Upper lobe of left lung (tissue), 6 donors: ENCODE data around the gene BEND6. TPM values are rescaled to one million over a fixed set of nuclear protein-coding genes. Genes with fewer than 3 reads are reported as not detected.

Experiments
- ATAC-seq, 2 donors: fragments of 200-7000 bp; cut with Tn5 transposase; one replicate each; pipeline ENCODE4 v1.9.1; 2022; ENCODE audit warnings: mild to moderate bottlenecking in 2 of 2, moderate library complexity in 2 of 2; ENCODE audit not compliant: low FRiP score in 2 of 2
- DNase-seq, 2 donors: peaks; one replicate each; pipeline ENCODE4 v3.0.0-alpha.2; 2019 to 2020
- H3K27ac ChIP-seq, 4 donors: fragments of 200-600 bp; sonication (generic); one replicate each; pipeline ENCODE4 v1.5.1; 2016 to 2019
- H3K27me3 ChIP-seq, 4 donors: fragments of 200-600 bp; sonication (generic); one replicate each; pipeline ENCODE4 v1.5.1; 2017 to 2019
- H3K36me3 ChIP-seq, 4 donors: fragments of 200-600 bp; sonication (generic); one replicate each; pipeline ENCODE4 v1.5.1; 2016 to 2019
- H3K4me1 ChIP-seq, 4 donors: fragments of 200-600 bp; sonication (generic); one replicate each; pipeline ENCODE4 v1.5.1; 2018 to 2019
- H3K4me3 ChIP-seq, 4 donors: fragments of 200-600 bp; sonication (generic); one replicate each; pipeline ENCODE4 v1.5.1; 2017 to 2019; ENCODE audit warnings: mild to moderate bottlenecking in 2 of 4, moderate library complexity in 1 of 4
- H3K9me3 ChIP-seq, 4 donors: fragments of 200-600 bp; sonication (generic); one replicate each; pipeline ENCODE4 v1.5.1; 2018 to 2019
- CTCF ChIP-seq, 6 experiments: fragments of 450-650 bp in 4 of 6; fragments of 200-600 bp in 2 of 6; sonication (generic) in 2 of 6; IDR thresholded peaks; one replicate each; pipeline ENCODE4 v1.5.1; 2016 to 2019; ENCODE audit warnings: antibody characterized with exemption in 6 of 6
- EP300 ChIP-seq, 4 donors: sonication (generic); formaldehyde crosslinking; IDR thresholded peaks; one replicate each; pipeline ENCODE4 v1.5.1; 2017; ENCODE audit warnings: antibody characterized with exemption in 4 of 4, control low read depth in 2 of 4
- POLR2A ChIP-seq, 4 donors: fragments of 450-650 bp; IDR thresholded peaks; one replicate each; pipeline ENCODE4 v1.5.1; 2016 to 2017; ENCODE audit warnings: antibody characterized with exemption in 4 of 4, mild to moderate bottlenecking in 2 of 4
- POLR2AphosphoS5 ChIP-seq, 2 donors: sonication (generic); formaldehyde crosslinking; IDR thresholded peaks; one replicate each; pipeline ENCODE4 v1.5.1; 2017; ENCODE audit warnings: antibody characterized with exemption in 2 of 2
- WGBS, 2 donors: methylation state at CpG; one replicate each; pipeline ENCODE4 v1.1.5; 2017 to 2018; 5-methylcytosine and 5-hydroxymethylcytosine counted together
- total RNA-seq, 6 donors: library from RNA; depleted of rRNA in 4 of 6; stranded (reverse); fragments of >200 nt in 4 of 6; gene quantifications; one replicate each; pipeline versions ENCODE4 v1.1.0 to v1.2.1, GENCODE V29; 2016 to 2021
- donor health status: DM: no; HTN: no; CAD: no; lungs with moderate emphysema.
- donor health status: DM: no; HTN: yes; CAD: no; lungs with severe emphysema.

Gene BEND6
- total RNA-seq, 6 donors from 2014 or later: 0.29 to 1.1 (median 0.30) TPM; not detected in 3

- Histone ChIP-seq H3K4me3 (no peak overlapping the region), H3K9me3 (no peaks in the 10 kb centered on the region), H3K27me3 (no peaks in the 10 kb centered on the region), H3K4me1 (no peaks in the 10 kb centered on the region), H3K27ac (no peak overlapping the region), H3K36me3 (peaks cover 0 to 11% (median 2%) of the 10 kb centered on the region in 4 donors)
- no peak for TF ChIP-seq POLR2A (IDR thresholded peaks at IDR 0.05)
- TF ChIP-seq POLR2AphosphoS5 (IDR thresholded peaks at IDR 0.05): no peak
- no peak for TF ChIP-seq CTCF (IDR thresholded peaks at IDR 0.05)
- no peak for TF ChIP-seq EP300 (IDR thresholded peaks at IDR 0.05)
- ATAC-seq (no peak), DNase-seq (no peak)
- 91 to 94% methylated on average over 1 of the region's 1 CpG for WGBS, 2 donors
Measured at GRCh38 chr6:57068061-57068460, 113.2 kb downstream of the BEND6 start.

- peaks cover 0 to 5% (median 0%) of the 10 kb centered on the region in 4 donors for H3K36me3 ChIP-seq
Measured at GRCh38 chr6:57069228-57069627, 114.3 kb downstream of the BEND6 start.

GRCh38 chr6:57069920-57070331 lies 115.0 kb downstream of the BEND6 start:
- Histone ChIP-seq H3K36me3 (peaks cover 0 to 5% (median 0%) of the 10 kb centered on the region in 4 donors), H3K4me3 (no peak overlapping the region), H3K9me3 (no peaks in the 10 kb centered on the region), H3K27ac (no peak overlapping the region), H3K27me3 (no peaks in the 10 kb centered on the region), H3K4me1 (no peaks in the 10 kb centered on the region)
- 83 to 85% methylated on average over 9 of the region's 9 CpGs for WGBS, 2 donors
- DNase-seq: no peak
- TF ChIP-seq CTCF (IDR thresholded peaks at IDR 0.05) (no peak), EP300 (IDR thresholded peaks at IDR 0.05) (no peak), POLR2AphosphoS5 (IDR thresholded peaks at IDR 0.05) (no peak), POLR2A (IDR thresholded peaks at IDR 0.05) (no peak)
- no peak for ATAC-seq

More at GRCh38 chr6:57069228-57069627, 114.3 kb downstream of the BEND6 start:
- TF ChIP-seq EP300 (IDR thresholded peaks at IDR 0.05) (no peak), CTCF (IDR thresholded peaks at IDR 0.05) (no peak), POLR2AphosphoS5 (IDR thresholded peaks at IDR 0.05) (no peak), POLR2A (IDR thresholded peaks at IDR 0.05) (no peak)
- Histone ChIP-seq H3K9me3 (no peaks in the 10 kb centered on the region), H3K27me3 (no peaks in the 10 kb centered on the region), H3K27ac (no peak overlapping the region), H3K4me1 (no peaks in the 10 kb centered on the region), H3K4me3 (no peak overlapping the region)
- DNase-seq: no peak
- ATAC-seq: no peak
- 89 to 91% methylated on average over 4 of the region's 4 CpGs for WGBS, 2 donors

- WGBS, 2 donors: 76 to 86% methylated on average over 3 of the region's 3 CpGs
- no peak for ATAC-seq
- no peak for TF ChIP-seq CTCF (IDR thresholded peaks at IDR 0.05)
- no peak for TF ChIP-seq EP300 (IDR thresholded peaks at IDR 0.05)
- H3K27ac ChIP-seq: no peak overlapping the region
- H3K4me1 ChIP-seq: no peaks in the 10 kb centered on the region
- no peak for DNase-seq
- H3K9me3 ChIP-seq: no peaks in the 10 kb centered on the region
- H3K36me3 ChIP-seq: no peaks in the 10 kb centered on the region
- no peak overlapping the region for H3K4me3 ChIP-seq
- no peaks in the 10 kb centered on the region for H3K27me3 ChIP-seq
Measured at GRCh38 chr6:57072108-57072507, 117.2 kb downstream of the BEND6 start.

- Histone ChIP-seq H3K27ac (no peak overlapping the region), H3K4me3 (no peak overlapping the region), H3K4me1 (no peaks in the 10 kb centered on the region), H3K9me3 (no peaks in the 10 kb centered on the region), H3K36me3 (no peaks in the 10 kb centered on the region), H3K27me3 (no peaks in the 10 kb centered on the region)
- 93 to 96% methylated on average over 8 of the region's 8 CpGs for WGBS, 2 donors
- ATAC-seq: no peak
- no peak for DNase-seq
- no peak for TF ChIP-seq POLR2A (IDR thresholded peaks at IDR 0.05)
- TF ChIP-seq CTCF (IDR thresholded peaks at IDR 0.05): no peak
- TF ChIP-seq POLR2AphosphoS5 (IDR thresholded peaks at IDR 0.05): no peak
- TF ChIP-seq EP300 (IDR thresholded peaks at IDR 0.05): no peak
Measured at GRCh38 chr6:57074383-57074782, 119.5 kb downstream of the BEND6 start.
